DND-41 (cell line): ENCODE measurements around the gene MAMLD1.

Experiments used
- CTCF ChIP-seq: IDR thresholded peaks from 2 replicates; pipeline ENCODE4 v1.5.1; 2012; ENCODE audit warnings: borderline replicate concordance, low read length, moderate library complexity, mild to moderate bottlenecking; ENCODE audit not compliant: poor library complexity, severe bottlenecking; ENCODE audit errors: extremely low read depth
- EZH2 ChIP-seq: IDR thresholded peaks from 3 replicates; pipeline ENCODE4 v1.6.1; 2012; ENCODE audit warnings: borderline replicate concordance, low read depth, mild to moderate bottlenecking, moderate library complexity, low read length, inconsistent platforms; ENCODE audit not compliant: severe bottlenecking

GRCh38 chrX:150487369-150488094 is 124.4 kb downstream of the MAMLD1 start:
- TF ChIP-seq CTCF: no peak
- TF ChIP-seq EZH2: no peak
